ENCODE data around the gene GAB2.

The GAB2 gene

DNA sequence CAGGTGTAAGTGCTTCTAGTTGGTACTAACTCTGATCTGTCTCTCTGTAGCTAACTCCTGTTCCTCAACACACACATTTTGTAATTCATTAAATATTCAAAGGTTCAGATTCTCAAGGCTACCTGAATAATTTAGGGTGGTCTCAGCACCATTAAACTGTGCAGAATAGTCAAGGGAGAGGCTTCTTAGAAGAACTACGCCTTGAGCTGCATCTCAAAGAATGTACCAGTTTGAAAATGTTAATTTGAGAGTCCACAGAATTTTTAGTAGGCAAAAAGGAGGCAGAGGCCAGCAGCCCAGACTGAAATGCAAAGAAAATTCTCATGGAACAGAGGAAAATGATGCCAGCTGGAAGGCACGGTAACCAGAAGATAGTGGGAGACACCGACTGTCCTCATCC is 72.2 kb downstream of the GAB2 start:
- TF ChIP-seq, protein P1, sequence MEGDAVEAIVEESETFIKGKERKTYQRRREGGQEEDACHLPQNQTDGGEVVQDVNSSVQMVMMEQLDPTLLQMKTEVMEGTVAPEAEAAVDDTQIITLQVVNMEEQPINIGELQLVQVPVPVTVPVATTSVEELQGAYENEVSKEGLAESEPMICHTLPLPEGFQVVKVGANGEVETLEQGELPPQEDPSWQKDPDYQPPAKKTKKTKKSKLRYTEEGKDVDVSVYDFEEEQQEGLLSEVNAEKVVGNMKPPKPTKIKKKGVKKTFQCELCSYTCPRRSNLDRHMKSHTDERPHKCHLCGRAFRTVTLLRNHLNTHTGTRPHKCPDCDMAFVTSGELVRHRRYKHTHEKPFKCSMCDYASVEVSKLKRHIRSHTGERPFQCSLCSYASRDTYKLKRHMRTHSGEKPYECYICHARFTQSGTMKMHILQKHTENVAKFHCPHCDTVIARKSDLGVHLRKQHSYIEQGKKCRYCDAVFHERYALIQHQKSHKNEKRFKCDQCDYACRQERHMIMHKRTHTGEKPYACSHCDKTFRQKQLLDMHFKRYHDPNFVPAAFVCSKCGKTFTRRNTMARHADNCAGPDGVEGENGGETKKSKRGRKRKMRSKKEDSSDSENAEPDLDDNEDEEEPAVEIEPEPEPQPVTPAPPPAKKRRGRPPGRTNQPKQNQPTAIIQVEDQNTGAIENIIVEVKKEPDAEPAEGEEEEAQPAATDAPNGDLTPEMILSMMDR (IDR thresholded peaks at IDR 0.05; ENCODE audit: low read depth, low read length, missing control alignments) = no peak
- DNase-seq (ENCODE audit: extremely low read depth, low read depth) = no peak
- no peak overlapping the region for H3K4me3 ChIP-seq (replicated peaks; ENCODE audit: low read depth, low read length)

DNA sequence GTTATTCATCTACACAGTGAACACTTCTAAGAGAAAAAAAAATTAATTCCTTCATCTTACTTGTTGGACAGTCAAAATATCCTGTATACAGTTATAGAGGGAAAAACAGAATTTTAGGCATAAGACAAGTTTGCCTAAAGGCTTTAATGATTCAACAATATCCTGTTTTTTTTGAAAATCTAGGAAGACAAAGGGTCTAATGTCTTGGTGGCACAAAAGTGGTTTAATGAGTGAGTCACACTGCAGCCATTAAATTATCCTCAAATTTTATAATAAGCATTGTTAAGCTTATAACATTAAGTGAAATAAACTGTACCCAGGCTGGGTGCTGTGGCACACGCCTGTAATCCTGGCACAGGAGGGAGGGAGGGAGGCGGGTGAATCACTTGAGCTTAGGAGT is 72.9 kb downstream of the GAB2 start:
- DNase-seq (ENCODE audit: extremely low read depth, low read depth) = no peak
- no peak overlapping the region for H3K4me3 ChIP-seq (replicated peaks; ENCODE audit: low read depth, low read length)
- TF ChIP-seq, protein P1 (IDR thresholded peaks at IDR 0.05; ENCODE audit: low read depth, low read length, missing control alignments) = no peak

DNA sequence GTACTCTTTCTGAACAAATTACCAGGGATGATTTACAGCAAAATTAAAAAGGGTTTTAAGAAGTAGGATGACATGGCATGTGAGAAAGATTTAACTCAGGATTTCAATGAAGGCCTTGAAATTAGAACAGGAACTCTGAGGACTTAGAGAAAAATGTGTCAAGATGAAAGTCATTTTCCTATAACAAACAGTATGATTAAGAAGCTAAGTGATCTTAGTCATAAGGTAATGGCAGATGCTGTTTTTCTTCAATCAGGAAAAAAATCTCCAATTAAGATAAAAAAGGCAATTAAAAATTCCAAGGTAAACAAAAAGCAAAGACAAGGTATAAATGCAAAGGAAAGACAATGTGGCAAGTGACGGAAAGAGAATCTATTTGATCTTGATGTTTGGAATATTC is 73.5 kb downstream of the GAB2 start:
- no peak overlapping the region for H3K4me3 ChIP-seq (replicated peaks; ENCODE audit: low read depth, low read length)
- no peak for DNase-seq (ENCODE audit: extremely low read depth, low read depth)
- TF ChIP-seq, protein P1 (IDR thresholded peaks at IDR 0.05; ENCODE audit: low read depth, low read length, missing control alignments) = no peak

DNA sequence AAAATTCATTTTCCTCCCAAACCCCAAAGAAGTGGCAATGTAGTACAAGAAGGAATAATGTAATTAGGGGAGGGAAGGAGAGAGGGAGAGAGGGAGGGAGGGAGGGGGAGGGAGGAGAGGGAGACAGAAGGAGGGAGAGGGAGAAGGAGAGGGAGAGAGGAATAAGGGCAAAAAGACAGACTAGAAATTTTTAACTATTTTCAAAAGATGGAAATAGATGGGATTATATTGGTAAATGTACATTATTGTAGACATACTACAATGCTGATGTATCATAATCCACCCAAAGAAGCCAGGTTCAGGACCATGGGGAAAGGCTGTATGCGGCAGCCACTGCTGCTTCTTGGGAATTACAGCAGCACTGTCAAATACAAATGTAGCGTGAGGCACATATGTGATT is 74.3 kb downstream of the GAB2 start:
- no peak for DNase-seq (ENCODE audit: extremely low read depth, low read depth)
- no peak overlapping the region for H3K4me3 ChIP-seq (replicated peaks; ENCODE audit: low read depth, low read length)
- TF ChIP-seq, protein P1 (IDR thresholded peaks at IDR 0.05; ENCODE audit: low read depth, low read length, missing control alignments) = no peak

DNA sequence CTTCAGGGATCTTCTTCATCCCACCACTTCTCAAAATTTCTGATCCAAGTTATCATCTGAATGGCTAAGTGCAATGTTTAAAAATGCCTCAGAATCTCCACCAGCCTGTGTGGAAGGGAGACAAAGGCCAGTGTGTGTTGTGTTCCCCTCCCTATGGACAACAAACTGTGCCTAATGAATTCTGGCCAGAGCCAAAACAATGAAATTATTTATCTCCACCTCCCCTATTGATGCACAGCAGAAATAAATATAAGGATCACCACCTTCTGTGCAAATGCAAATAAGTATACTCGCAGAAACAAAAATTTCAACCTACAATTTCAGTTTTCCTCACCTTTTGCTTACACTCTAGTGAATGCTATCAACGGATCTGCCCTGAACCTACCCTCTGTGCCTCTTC is 75.8 kb downstream of the GAB2 start:
- no peak for DNase-seq (ENCODE audit: extremely low read depth, low read depth)
- H3K4me3 ChIP-seq (replicated peaks; ENCODE audit: low read depth, low read length) = no peak overlapping the region
- TF ChIP-seq, protein P1 (IDR thresholded peaks at IDR 0.05; ENCODE audit: low read depth, low read length, missing control alignments) = no peak

DNA sequence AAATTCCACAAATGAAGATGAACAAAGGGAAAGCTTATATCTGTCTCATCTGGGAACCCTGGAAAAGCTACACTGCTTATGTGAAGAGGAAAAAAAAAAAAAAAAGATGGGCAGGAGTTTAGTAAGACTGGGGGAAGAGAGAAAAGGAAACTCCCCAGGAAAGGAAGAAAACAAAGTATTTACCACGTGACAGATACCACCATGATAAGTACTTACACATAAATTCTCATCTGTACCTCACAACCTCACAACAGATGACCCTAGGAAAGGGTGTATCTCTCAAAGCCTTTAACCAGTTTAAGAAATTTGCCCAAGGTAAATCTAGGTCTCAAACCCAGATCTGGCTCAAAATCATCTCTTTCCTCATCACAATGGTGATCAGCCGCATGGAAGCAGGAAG is 77.1 kb downstream of the GAB2 start:
- H3K4me3 ChIP-seq (replicated peaks; ENCODE audit: low read depth, low read length) = no peak overlapping the region
- TF ChIP-seq, protein P1 (IDR thresholded peaks at IDR 0.05; ENCODE audit: low read depth, low read length, missing control alignments) = no peak
- no peak for DNase-seq (ENCODE audit: extremely low read depth, low read depth)

DNA sequence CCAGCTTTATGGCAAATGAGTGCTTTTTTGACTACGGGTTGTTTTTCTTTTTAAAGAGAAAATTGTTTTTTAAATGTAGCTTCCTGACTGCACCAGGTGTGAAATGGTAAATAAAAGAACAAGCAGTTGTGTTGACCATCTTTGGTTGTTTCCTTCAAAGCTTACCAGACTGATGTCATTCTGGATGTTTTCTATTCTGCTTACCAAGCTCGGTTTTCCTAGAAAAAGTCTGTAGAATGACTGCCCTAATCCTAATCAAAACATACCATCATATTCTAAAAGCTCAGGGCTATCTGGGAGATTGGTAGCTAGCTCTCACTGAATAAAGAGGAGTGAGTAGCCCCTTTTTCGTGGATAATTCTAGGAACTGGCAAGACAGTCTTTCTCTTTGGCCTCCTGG is 77.7 kb downstream of the GAB2 start:
- TF ChIP-seq, protein P1 (IDR thresholded peaks at IDR 0.05; ENCODE audit: low read depth, low read length, missing control alignments) = no peak
- H3K4me3 ChIP-seq (replicated peaks; ENCODE audit: low read depth, low read length) = no peak overlapping the region
- no peak for DNase-seq (ENCODE audit: extremely low read depth, low read depth)
